SU-DHL-6 (cell line): ENCODE results near the gene PLCXD1.

Experiments
- H2AFZ ChIP-seq: fragments of 200-600 bp; sonication (generic); 2 replicates; pipeline ENCODE4 v1.6.1; 2014; ENCODE audit warnings: low read depth, mild to moderate bottlenecking, moderate library complexity, mixed read lengths, antibody characterized with exemption, low read length; ENCODE audit not compliant: severe bottlenecking
- H3F3A ChIP-seq: fragments of 200-600 bp; shearing (Covaris generic); 2 replicates; pipeline ENCODE4 v1.6.0; 2016; ENCODE audit warnings: antibody characterized with exemption, mild to moderate bottlenecking; ENCODE audit not compliant: insufficient read depth
- H3K27ac ChIP-seq: fragments of 200-600 bp; sonication (generic); 2 replicates; pipeline ENCODE4 v1.5.1; 2016; ENCODE audit warnings: low read depth, mild to moderate bottlenecking, low read length, moderate library complexity, mixed read lengths
- H3K27me3 ChIP-seq: fragments of 200-600 bp; sonication (generic), shearing (Covaris generic); 2 replicates; pipeline ENCODE4 v1.6.0; 2014; ENCODE audit warnings: mild to moderate bottlenecking, low read length
- H3K36me3 ChIP-seq: fragments of 200-600 bp; sonication (generic); 2 replicates; pipeline ENCODE4 v1.6.1; 2014; ENCODE audit warnings: mild to moderate bottlenecking, low read length, mixed read lengths
- H3K4me2 ChIP-seq: fragments of 300-600, 200-600 bp; shearing (Covaris generic), sonication (generic); 2 replicates; pipeline ENCODE4 v1.6.0; 2014; ENCODE audit warnings: low read length, low read depth, mild to moderate bottlenecking; ENCODE audit not compliant: poor library complexity, severe bottlenecking
- H3K4me3 ChIP-seq: fragments of 200-600 bp; sonication (generic); 2 replicates; pipeline ENCODE4 v1.5.1; 2014; ENCODE audit warnings: antibody characterized with exemption, low read length, mild to moderate bottlenecking, mixed read lengths; ENCODE audit not compliant: insufficient read depth, poor library complexity, severe bottlenecking
- H3K79me2 ChIP-seq: fragments of 200-600 bp; sonication (generic); 2 replicates; pipeline ENCODE4 v1.6.1; 2014; ENCODE audit warnings: mild to moderate bottlenecking, low read length, moderate library complexity; ENCODE audit not compliant: insufficient read depth
- H3K9ac ChIP-seq: fragments of 200-600 bp; sonication (generic); 2 replicates; pipeline ENCODE4 v1.7.0; 2014; ENCODE audit warnings: mild to moderate bottlenecking, low read length
- H3K9me2 ChIP-seq: fragments of 200-600 bp; sonication (generic); replicated peaks from 2 replicates; pipeline ENCODE4 v1.6.1; 2014; ENCODE audit warnings: low read length; ENCODE audit not compliant: insufficient read depth
- H3K9me3 ChIP-seq: fragments of 200-600 bp; sonication (generic); 2 replicates; pipeline ENCODE4 v1.6.1; 2014; ENCODE audit warnings: low read length, mixed read lengths; ENCODE audit not compliant: insufficient read depth
- H4K20me1 ChIP-seq: fragments of 200-600 bp; sonication (generic); 2 replicates; pipeline ENCODE4 v1.6.1; 2014; ENCODE audit warnings: low read depth, mild to moderate bottlenecking, antibody characterized with exemption, low read length, moderate library complexity, mixed read lengths
- CTCF ChIP-seq: fragments of 200-600 bp; sonication (generic); IDR thresholded peaks from one replicate; pipeline ENCODE4 v1.5.1; 2017; ENCODE audit warnings: antibody characterized with exemption, mild to moderate bottlenecking, low read length, moderate library complexity; ENCODE audit not compliant: insufficient read depth, poor library complexity, severe bottlenecking
- EZH2phosphoT487 ChIP-seq: fragments of 200-600 bp; sonication (generic), shearing (Covaris generic); conservative IDR thresholded peaks from 2 replicates; pipeline ENCODE4 v1.6.1; 2018; ENCODE audit warnings: mild to moderate bottlenecking, antibody characterized with exemption, low read length, moderate library complexity, mixed read lengths

PLCXD1 gene

GRCh38 chrX:292900-293897 is 12.0 kb downstream of the PLCXD1 start:
- Histone ChIP-seq H3K4me2 (no peak overlapping the region), H3K36me3 (no peaks in the 10 kb centered on the region), H3K4me3 (no peak overlapping the region), H3F3A (no peaks in the 10 kb centered on the region), H3K9ac (no peak overlapping the region), H3K79me2 (no peaks in the 10 kb centered on the region), H2AFZ (no peak overlapping the region), H3K9me3 (no peaks in the 10 kb centered on the region), H3K27ac (no peak overlapping the region), H3K27me3 (no peaks in the 10 kb centered on the region), H4K20me1 (no peaks in the 10 kb centered on the region), H3K9me2 (no peaks in the 10 kb centered on the region)
- TF ChIP-seq EZH2phosphoT487 (no peak), CTCF (no peak)

GRCh38 chrX:295136-295535 is 14.0 kb downstream of the PLCXD1 start:
- Histone ChIP-seq H4K20me1 (no peaks in the 10 kb centered on the region), H3K9me3 (no peaks in the 10 kb centered on the region), H2AFZ (no peak overlapping the region), H3K4me2 (no peak overlapping the region), H3K27me3 (no peaks in the 10 kb centered on the region), H3K79me2 (no peaks in the 10 kb centered on the region), H3K9me2 (no peaks in the 10 kb centered on the region), H3K36me3 (no peaks in the 10 kb centered on the region), H3K27ac (no peak overlapping the region), H3K9ac (no peak overlapping the region), H3K4me3 (no peak overlapping the region), H3F3A (no peaks in the 10 kb centered on the region)
- no peak for TF ChIP-seq EZH2phosphoT487
- no peak for TF ChIP-seq CTCF

GRCh38 chrX:298993-299392 is 17.8 kb downstream of the PLCXD1 start:
- Histone ChIP-seq H3K4me3 (no peak overlapping the region), H3K36me3 (no peaks in the 10 kb centered on the region), H4K20me1 (no peaks in the 10 kb centered on the region)

More at GRCh38 chrX:298993-299392, 17.8 kb downstream of the PLCXD1 start:
- TF ChIP-seq CTCF (no peak), EZH2phosphoT487 (no peak)
- Histone ChIP-seq H2AFZ (no peak overlapping the region), H3K9me2 (no peaks in the 10 kb centered on the region), H3F3A (no peaks in the 10 kb centered on the region), H3K9me3 (no peaks in the 10 kb centered on the region), H3K27ac (no peak overlapping the region), H3K9ac (no peak overlapping the region), H3K79me2 (no peaks in the 10 kb centered on the region), H3K27me3 (no peaks in the 10 kb centered on the region), H3K4me2 (no peak overlapping the region)
